Colonic mucosa (tissue), 4 donors: ENCODE measurements around the gene ORM2. TPM values are rescaled to one million over a fixed set of nuclear protein-coding genes. Genes with fewer than 3 reads are reported as not detected.

Experiments
- DNase-seq: peaks from one replicate; pipeline ENCODE4 v3.0.0-alpha.2; 2020
- H3K27ac ChIP-seq: fragments of 200-600 bp; one replicate; pipeline ENCODE4 v1.8.0; 2021
- H3K27me3 ChIP-seq: fragments of 200-600 bp; one replicate; pipeline ENCODE4 v1.8.0; 2021
- H3K36me3 ChIP-seq: fragments of 200-600 bp; one replicate; pipeline ENCODE4 v1.8.0; 2021
- H3K4me1 ChIP-seq: fragments of 200-600 bp; one replicate; pipeline ENCODE4 v1.8.0; 2021; ENCODE audit warnings: mild to moderate bottlenecking
- H3K4me3 ChIP-seq: fragments of 200-600 bp; one replicate; pipeline ENCODE4 v1.8.0; 2021
- H3K9ac ChIP-seq, 2 donors: one replicate each; pipeline ENCODE4 v1.7.0; 2013; ENCODE audit warnings: control low read depth in 2 of 2, low read depth in 2 of 2, low read length in 2 of 2
- H3K9me3 ChIP-seq: fragments of 200-600 bp; one replicate; pipeline ENCODE4 v1.8.0; 2021
- CTCF ChIP-seq: fragments of 200-600 bp; IDR thresholded peaks from one replicate; pipeline ENCODE4 v1.8.0; 2022; ENCODE audit warnings: antibody characterized with exemption, mild to moderate bottlenecking
- intact Hi-C: fragments of 100-400 bp; cut with DNase I; formaldehyde crosslinking; loops from one replicate; pipeline ENCODE4 v1.14.1; 2022
- total RNA-seq, 2 donors: library from RNA; stranded (reverse); fragmentation: NEBNext Ultra II Directional in 1 of 2; extraction: Animal tissue kit (Norgen Biotek cat#: 25700) in 1 of 2; gene quantifications; one replicate each; pipeline ENCODE4 v1.2.1, GENCODE V29; 2021
- donor health status: healthy.
- donor health status: DM: no; HTN: no; CAD: no.
- donor health status: DM: no; HTN: no; CAD: no.

Gene ORM2
- total RNA-seq, 2 donors from 2014 or later: 2.4 TPM; not detected in 1

GRCh38 chr9:114283551-114284111 lies 46.0 kb upstream of the ORM2 start:
- Histone ChIP-seq H3K4me3 (no peak overlapping the region), H3K9ac (no peak overlapping the region), H3K36me3 (no peaks in the 10 kb centered on the region), H3K9me3 (no peaks in the 10 kb centered on the region), H3K27me3 (no peaks in the 10 kb centered on the region), H3K4me1 (no peaks in the 10 kb centered on the region), H3K27ac (no peak overlapping the region)
- DNase-seq: no peak
- TF ChIP-seq CTCF: no peak
- intact Hi-C loops: no loop called here

DNA sequence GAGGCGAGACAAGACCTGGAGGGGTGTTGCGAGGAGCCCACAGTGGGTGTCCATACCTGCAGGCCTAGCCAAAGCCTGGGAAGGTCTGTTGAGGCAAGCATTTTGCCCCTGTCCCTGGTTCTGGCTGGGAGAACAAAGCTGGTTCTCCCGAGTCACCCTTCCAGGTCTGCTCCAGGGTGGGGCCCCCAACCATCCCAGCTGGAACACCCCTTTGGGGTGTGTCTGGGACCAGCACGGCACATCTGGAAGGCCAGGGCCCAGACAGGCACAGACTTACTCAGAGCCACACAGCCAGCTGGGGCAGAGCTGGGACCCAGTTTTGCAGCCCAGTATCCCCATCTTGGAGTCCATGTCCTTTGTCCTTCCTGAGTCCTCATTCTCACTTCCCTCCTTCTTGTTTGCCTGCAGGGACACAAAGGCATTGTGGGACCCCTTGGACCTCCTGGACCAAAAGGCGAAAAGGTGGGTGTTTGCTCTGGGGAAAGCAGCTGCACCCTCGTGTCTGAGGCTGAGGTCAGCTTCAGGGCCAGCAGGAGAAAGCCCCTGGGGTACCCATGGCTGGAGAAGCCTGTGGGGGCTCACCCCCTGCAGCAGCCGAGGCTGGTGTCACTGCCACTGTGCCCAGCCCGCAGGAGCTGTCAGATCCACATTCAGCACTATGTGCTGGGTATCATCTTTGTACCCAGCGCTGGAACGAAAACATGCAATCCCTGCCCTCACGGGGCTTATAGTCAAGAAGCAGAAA lies 45.2 kb upstream of the ORM2 start:
- H3K36me3 ChIP-seq: no peaks in the 10 kb centered on the region
- intact Hi-C loops: loop anchor here (5.0 kb wide), 1 partner anchor 177 kb away; no protein-coding TSS in a partner anchor

DNA sequence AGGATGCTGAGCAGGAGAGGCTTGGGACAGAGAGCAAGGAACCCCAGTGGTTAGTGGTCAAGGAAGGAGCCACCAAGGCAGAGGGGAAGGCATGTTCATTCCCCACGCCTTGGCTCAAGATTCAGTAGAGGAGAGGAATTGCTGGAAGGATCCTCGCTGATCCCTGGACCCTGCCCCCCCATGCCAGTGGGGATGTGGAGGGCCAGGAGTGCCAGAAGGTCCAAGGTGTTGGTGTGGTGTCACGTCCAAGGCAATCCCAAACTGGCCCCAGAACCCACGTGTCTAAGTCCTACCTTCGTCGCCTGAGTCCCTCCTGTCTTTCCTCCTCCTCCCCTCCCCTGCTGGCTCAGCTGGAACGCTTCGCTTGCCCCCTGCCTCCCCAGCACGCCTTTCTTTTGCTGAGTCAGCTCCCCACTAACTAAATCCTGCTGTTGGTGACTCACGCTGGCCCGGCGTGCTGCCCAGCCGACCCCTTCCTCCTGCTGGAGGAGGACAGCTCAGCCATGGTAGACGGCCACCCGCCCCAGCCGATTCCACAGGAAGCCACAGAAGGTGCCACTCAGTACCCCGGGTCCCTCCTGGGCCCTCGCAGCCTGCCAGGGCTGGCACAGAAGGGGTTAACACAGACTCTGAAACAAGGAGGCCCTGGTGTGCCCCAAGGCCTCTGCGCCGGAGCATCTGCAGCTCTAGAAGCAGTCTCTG lies 44.4 kb upstream of the ORM2 start:
- TF ChIP-seq CTCF: no peak
- Histone ChIP-seq H3K27ac (no peak overlapping the region), H3K4me1 (no peaks in the 10 kb centered on the region), H3K36me3 (no peaks in the 10 kb centered on the region), H3K4me3 (no peak overlapping the region), H3K27me3 (no peaks in the 10 kb centered on the region), H3K9ac (no peak overlapping the region), H3K9me3 (no peaks in the 10 kb centered on the region)
- no peak for DNase-seq
- intact Hi-C loops: loop anchor here (5.0 kb wide), 1 partner anchor 178 kb away; no protein-coding TSS in a partner anchor

More for the DNA sequence above, 45.2 kb upstream of the ORM2 start:
- no peak for DNase-seq
- Histone ChIP-seq H3K27ac (no peak overlapping the region), H3K27me3 (no peaks in the 10 kb centered on the region), H3K9me3 (no peaks in the 10 kb centered on the region), H3K4me1 (no peaks in the 10 kb centered on the region), H3K4me3 (no peak overlapping the region), H3K9ac (no peak overlapping the region)
- no peak for TF ChIP-seq CTCF

DNA sequence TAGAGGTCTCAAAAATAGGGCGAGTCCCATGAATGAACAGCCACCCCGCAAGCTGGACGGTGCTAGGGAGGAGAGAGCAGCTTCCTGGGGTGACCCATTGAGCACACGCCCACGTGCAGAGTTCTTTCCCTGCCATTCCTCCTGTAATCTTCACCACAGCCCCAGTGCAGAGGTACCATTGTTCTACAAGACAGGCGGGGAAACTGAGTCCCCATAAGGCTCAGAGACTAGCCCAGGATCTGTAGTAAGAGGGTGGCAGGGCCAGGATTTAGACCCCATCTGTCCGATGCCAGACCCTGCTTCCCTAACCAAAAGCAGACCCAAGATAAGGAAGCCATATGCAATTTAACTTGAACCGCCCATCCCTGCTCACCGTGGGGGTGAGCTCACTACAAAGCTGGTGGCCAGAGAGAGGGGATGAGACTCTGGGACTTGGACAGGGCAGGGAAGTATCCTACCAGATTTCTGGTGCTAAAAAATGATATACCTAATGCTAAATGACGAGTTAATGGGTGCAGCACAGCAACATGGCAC lies 43.5 kb upstream of the ORM2 start:
- Histone ChIP-seq H3K4me3 (no peak overlapping the region), H3K4me1 (no peaks in the 10 kb centered on the region), H3K27me3 (no peaks in the 10 kb centered on the region), H3K36me3 (no peaks in the 10 kb centered on the region), H3K9me3 (no peaks in the 10 kb centered on the region), H3K27ac (no peak overlapping the region), H3K9ac (no peak overlapping the region)
- intact Hi-C loops: loop anchor here (5.0 kb wide), 1 partner anchor 179 kb away; no protein-coding TSS in a partner anchor
- no peak for TF ChIP-seq CTCF
- no peak for DNase-seq

DNA sequence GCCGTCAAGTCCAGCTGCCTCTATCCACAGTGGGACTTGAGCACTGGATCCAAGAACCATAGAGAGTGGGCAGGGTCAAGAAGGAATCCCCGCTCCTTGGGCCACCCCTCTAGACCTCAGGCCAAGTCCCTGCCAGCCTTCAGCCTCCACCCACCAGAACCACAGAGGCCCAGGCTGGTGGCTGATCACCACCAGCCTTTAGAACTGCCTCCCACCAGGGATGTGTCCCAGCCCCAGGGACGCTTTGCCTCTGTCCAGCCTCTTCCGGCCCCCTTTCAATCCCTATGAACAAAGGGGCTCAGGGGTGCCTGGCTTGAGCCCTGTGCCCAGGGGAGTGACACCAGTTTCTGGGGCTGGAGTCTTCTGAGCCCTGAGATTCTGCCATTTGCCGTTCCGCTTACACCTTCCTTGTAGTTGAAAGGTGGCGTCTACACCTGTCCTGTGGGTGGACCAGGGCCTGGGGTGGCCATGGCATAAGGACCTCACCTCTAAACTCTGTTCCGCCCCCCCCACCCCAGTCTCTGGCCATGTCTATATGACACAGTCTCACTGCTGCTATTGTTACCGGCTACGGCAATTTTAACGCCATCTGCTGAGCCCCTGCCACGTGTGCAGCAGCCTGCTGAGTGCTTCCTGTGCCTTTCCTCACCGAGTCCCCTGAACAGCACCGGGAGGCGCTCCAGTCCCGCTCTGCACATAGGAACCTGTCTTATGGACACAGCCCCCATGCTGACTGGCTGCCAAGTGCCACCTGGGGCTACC lies 42.5 kb upstream of the ORM2 start:
- H3K4me1 ChIP-seq: no peaks in the 10 kb centered on the region
- H3K4me3 ChIP-seq: no peak overlapping the region
- H3K36me3 ChIP-seq: no peaks in the 10 kb centered on the region
- H3K27ac ChIP-seq: no peak overlapping the region
- no peak for TF ChIP-seq CTCF
- no peak for DNase-seq
- no peaks in the 10 kb centered on the region for H3K9me3 ChIP-seq
- H3K9ac ChIP-seq: no peak overlapping the region
- intact Hi-C loops: loop anchor here (5.0 kb wide), 1 partner anchor 180 kb away; no protein-coding TSS in a partner anchor
- no peaks in the 10 kb centered on the region for H3K27me3 ChIP-seq
